Neural progenitor cell (in vitro differentiated cells): ENCODE results near the gene MT1H.
"Not testable (repeated sequence)": the region's sequence is repeated elsewhere in the genome, so short reads cannot be mapped to it uniquely, and the experiment has no call there.

Source experiments
- EZH2 ChIP-seq: fragments of 200-600 bp; sonication (generic); IDR thresholded peaks from 2 replicates; pipeline ENCODE4 v1.6.1; 2017; ENCODE audit warnings: antibody characterized with exemption, mild to moderate bottlenecking, moderate library complexity
- EZH2phosphoT487 ChIP-seq: fragments of 200-600 bp; sonication (generic); IDR thresholded peaks from 2 replicates; pipeline ENCODE4 v1.6.1; 2017; ENCODE audit warnings: antibody characterized with exemption
- TF ChIP-seq, protein P1 (sequence below): fragments of 200-600 bp; sonication (generic); IDR thresholded peaks from 2 replicates; pipeline ENCODE4 v1.5.1; 2017; ENCODE audit warnings: antibody characterized with exemption, mild to moderate bottlenecking

DNA sequence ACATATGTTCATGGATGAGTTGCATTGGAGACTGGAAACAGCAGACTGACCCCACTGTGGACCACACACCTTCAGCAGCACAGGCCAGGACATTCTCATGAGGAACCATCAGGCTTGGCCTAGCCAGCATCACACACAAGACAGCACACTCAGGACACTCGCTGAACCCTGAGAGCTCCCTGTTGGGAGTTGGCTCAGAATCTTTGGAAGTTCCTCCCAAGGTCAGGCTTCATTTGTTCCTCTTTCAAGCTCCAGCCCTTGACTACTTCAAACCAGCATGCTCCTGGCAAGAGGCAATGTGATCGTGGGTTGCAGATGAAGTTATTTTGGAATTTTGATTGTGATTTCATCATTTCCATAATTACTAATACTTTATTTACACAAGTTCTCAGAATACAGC, 2.1 kb downstream of the MT1H start:
- TF ChIP-seq, protein P1, sequence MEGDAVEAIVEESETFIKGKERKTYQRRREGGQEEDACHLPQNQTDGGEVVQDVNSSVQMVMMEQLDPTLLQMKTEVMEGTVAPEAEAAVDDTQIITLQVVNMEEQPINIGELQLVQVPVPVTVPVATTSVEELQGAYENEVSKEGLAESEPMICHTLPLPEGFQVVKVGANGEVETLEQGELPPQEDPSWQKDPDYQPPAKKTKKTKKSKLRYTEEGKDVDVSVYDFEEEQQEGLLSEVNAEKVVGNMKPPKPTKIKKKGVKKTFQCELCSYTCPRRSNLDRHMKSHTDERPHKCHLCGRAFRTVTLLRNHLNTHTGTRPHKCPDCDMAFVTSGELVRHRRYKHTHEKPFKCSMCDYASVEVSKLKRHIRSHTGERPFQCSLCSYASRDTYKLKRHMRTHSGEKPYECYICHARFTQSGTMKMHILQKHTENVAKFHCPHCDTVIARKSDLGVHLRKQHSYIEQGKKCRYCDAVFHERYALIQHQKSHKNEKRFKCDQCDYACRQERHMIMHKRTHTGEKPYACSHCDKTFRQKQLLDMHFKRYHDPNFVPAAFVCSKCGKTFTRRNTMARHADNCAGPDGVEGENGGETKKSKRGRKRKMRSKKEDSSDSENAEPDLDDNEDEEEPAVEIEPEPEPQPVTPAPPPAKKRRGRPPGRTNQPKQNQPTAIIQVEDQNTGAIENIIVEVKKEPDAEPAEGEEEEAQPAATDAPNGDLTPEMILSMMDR = not testable (repeated sequence)
- TF ChIP-seq EZH2, EZH2phosphoT487: not testable (repeated sequence)
